NB4 (cell line): ENCODE measurements around the gene DEF6.

Experiments used
- CTCF ChIP-seq: IDR thresholded peaks from one replicate; pipeline ENCODE4 v1.5.1; 2012; ENCODE audit warnings: low read depth, low read length
- POLR2A ChIP-seq: IDR thresholded peaks from 2 replicates; pipeline ENCODE4 v1.6.1; 2011; ENCODE audit warnings: mild to moderate bottlenecking; ENCODE audit not compliant: insufficient read length; ENCODE audit errors: extremely low read depth

- no peak for TF ChIP-seq POLR2A
- no peak for TF ChIP-seq CTCF
These were observed 62.2 kb downstream of the DEF6 start for GRCh38 chr6:35359744-35360348.
